Stimulated activated CD4-positive, alpha-beta T cell treated with anti-CD3 and anti-CD28 coated beads, Interleukin-12 subunit alpha, Interleukin-12 subunit beta, amount 100 ng/mL, for 24 hours (primary cell): ENCODE measurements around the gene CEP44.
"Not testable (repeated sequence)": the region's sequence is repeated elsewhere in the genome, so short reads cannot be mapped to it uniquely, and the experiment has no call there.

Source experiments
- DNase-seq, 2 experiments: peaks; one replicate each; pipeline ENCODE4 v3.0.0-alpha.2; 2020; ENCODE audit warnings: low read depth in 2 of 2

Gene CEP44

DNA sequence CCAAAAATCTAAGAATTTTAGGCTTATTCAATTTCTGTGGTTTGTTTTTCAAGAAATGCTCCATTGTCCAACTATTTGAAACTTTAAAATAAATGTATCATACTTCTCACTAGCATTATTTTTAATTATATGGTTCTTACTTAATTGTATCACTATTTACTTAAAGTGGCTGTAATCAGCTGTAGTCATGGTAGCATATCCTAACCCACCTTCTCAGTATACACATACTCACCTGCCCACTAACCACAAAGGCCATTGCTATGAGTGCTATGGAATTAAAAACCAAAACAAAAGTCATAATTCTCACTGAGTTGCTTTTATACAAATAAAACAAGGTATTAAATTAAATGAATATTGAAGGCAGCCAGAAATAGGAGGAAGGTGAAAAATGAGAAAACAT, 5.2 kb upstream of the CEP44 start:
- no peak for DNase-seq

DNA sequence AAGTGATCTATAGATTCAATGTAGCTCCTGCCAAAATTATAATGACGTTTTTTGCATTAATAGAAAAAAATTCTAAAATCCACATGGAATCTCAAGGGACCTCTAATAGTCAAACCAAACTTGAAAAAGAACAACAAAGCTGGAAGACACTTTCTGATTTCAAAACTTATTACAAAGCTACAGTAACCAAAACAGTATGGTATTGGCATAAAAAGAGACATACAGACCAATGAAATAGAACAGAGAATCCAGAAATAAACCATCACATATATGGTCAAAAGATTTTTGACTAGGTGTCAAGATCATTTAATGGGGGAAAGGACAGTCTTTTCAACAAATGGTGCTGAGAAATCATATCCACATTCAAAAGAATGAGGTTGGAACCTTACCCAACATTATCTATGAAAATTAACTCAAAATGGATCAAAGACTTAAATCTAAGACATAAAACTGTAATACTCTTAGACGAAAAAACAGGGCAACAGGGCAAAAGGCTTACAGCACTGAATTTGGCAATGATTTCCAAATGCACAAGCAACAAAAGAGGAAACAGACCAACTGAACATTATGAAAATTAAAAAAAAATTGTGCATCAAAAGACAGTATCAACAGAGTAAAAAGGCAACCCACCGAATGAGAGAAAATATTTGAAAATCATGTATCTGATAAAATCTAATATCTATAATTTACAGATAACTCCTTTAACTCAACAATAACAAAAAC, 4.1 kb upstream of the CEP44 start:
- no peak for DNase-seq

DNA sequence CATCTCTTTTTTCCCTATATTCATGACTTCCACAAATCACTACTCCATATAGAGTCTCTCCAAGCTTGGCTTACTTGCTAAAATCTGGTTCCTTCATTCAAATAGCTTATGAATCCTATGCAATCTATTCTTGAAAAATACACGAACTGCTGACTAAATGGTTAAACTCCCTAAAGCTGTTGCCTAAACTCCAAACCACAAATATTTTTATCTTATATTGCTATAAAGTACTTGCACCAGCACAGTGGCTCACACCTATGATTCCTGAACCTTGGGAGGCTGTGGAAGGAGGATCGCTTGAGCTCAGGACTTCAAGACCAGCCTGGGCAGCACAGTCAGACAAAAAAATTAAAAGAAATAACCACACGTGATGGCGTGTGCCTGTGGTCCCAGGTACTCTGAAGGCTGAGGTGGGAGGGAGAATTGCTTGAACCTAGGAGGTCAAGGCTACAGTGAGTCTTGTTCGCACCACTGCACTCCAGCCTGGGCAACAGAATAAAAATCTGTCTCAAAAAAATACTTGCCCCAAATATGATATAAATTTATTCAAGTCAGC, 2.5 kb upstream of the CEP44 start:
- no peak for DNase-seq

DNA sequence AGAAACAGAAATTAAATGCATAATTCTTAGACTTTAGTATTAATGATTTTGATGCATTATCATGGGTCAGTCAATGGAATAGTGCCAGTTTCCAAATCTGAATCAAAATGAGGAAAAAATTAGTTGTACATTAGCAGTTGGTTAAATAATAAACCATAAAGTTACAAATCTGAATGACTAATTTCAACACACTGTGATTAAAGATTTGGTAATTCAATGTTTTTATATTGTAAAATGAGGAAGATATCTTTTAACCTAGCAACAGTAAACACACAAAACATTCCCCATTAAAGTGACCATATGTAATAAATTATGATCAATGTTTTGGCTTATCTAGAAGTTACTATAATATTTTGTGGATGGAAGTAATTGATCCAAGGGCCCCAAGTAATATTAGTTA, 1.8 kb upstream of the CEP44 start:
- DNase-seq: no peak

DNA sequence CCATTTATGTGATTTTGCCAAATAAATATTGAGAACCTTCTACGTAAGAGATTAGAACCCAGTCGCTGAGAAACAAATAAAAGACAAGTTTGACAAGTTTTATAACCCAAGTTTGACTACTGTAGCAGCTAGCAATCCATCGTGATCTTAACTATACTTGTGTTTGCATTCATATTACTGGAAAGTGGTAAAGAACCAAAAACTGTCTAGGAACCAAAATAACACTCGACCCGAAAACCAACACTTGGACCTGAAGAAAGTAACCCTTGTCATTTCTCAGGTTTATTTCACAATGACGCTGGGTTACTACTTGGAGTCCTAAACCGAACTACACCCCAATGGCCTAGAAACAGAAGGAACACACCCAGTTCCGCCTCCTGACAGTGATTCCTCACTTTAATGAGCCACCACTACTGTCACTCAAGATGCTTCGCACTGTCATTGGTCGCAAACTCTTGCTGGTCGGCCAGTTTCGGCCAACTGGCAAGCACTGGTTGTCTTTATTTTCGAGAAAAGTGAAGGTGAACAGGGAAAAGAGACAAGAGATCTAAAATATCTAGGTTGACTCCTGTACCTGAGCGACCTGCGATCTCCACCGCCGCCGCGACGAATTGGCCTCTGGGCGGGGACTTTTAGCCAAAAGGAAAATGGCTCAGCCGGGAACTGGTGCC, 740 bp upstream of the CEP44 start:
- peak; percentile 60 to 61 for DNase-seq

DNA sequence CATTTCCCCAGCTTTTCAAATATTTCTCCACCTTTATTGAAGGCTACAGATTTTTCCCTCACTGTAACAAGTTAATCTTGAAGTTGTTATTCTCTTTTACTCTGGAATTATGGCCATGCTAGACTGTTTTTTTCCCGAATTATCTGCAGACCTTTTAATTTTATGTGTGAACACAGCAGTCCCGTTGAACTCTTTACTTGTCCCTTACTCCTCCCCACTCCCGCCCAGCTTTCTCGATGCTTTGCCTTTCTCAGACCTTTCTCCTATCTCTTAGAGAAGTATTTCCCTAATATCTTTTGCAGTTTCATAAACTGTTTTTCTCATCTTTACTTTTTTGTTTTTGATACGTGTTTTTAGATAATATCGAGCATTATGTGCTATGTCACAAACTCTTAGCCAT, 776 bp downstream of the CEP44 start:
- no peak for DNase-seq

DNA sequence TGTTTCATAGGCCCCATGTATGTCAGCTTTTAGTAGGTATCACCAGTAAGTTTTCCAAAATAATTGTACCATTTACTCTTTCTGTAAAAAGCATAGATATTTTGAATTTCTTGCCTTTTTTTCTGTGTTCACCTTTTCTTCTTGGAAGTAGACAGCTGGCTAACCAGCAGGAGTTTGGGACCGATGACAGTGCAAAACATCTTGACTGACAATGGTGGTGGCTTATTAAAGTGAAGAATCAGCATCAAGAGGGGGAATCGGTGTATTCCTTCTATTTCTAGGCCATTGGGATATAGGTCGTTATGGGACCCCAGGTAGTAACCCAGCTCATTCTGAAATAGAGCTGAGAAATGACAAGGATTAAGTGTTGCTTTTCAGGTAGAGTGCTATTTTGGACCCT, 3.2 kb downstream of the CEP44 start:
- DNase-seq: no peak

DNA sequence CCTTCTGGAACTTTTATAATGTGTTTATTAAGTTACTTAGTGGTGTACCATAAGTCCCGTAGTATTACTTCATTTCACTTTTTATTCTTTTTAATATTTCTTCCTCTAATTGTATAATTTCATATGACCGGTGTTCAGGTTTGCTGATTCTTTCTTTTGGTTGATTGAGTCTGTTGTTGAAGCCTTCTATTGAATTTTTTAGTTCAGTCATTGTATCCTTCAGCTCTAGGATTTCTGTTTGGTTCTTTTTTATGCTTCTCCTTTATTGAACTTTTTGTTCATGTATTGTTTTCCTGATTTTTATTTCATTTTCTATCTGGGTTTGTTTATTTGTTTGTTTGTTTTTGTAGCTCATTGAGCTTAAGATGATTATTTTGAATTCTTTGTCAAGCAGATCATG, 8.8 kb downstream of the CEP44 start:
- no peak for DNase-seq

DNA sequence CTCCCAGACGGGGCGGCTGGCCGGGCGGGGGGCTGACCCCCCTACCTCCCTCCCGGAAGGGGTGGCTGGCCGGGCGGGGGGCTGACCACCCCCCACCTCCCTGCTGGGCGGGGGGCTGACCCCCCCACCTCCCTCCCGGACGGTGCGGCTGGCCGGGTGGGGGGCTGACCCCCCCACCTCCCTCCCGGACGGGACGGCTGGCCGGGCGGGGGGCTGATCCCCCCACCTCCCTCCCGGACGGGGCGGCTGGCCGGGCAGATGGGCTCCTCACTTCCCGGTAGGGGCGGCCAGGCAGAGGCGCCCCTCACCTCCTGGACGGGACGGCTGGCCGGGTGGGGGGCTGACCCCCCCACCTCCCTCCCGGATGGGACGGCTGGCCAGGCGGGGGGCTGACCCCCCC, 10.9 kb downstream of the CEP44 start:
- DNase-seq: not testable (repeated sequence)

DNA sequence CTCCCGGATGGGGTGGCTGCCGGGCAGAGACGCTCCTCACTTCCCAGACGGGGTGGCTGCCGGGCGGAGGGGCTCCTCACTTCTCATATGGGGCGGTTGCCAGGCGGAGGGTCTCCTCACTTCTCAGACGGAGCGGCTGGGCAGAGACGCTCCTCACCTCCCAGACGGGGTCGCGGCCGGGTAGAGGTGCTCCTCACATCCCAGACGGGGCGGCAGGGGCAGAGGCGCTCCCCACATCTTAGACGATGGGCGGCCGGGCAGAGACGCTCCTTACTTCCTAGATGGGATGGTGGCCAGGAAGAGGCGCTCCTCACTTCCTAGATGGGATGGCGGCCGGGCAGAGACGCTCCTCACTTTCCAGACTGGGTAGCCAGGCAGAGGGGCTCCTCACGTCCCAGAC, 11.4 kb downstream of the CEP44 start:
- not testable (repeated sequence) for DNase-seq

DNA sequence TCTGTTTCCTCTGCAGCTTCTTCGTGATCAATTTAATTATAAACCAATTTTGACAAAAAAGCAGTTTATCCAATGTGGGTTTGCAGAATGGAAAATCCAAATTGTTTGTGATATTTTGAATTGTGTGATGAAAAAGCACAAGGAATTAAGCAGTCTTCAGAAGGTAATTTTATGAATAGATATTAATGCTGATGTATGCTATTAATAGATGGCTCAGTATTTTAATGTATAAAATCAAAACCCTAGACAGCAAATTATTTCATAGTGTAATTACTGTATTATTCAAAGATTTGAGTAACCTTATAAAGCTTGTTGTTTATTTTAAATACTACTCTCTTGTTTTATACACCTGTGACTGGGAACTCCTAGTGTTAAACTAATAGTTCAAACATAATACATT, 20.0 kb downstream of the CEP44 start:
- no peak for DNase-seq

DNA sequence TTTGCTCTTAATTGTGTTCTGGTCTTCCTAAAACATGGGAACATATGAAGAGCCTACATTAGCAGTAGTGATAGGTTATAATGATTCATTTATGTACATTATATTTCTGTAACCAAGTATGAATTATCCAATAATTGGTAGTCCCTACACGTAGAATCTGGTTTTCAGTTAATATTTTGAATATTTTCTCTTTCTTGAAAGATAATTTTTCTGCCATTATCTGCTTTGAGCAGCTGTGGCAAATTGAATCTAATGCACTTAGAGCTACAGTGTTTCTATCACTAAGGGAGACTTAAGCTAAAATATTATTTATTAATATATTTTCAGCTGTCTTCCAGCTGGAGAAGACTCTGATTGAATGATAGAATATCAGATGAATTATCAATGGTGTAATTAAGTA, 21.0 kb downstream of the CEP44 start:
- no peak for DNase-seq

DNA sequence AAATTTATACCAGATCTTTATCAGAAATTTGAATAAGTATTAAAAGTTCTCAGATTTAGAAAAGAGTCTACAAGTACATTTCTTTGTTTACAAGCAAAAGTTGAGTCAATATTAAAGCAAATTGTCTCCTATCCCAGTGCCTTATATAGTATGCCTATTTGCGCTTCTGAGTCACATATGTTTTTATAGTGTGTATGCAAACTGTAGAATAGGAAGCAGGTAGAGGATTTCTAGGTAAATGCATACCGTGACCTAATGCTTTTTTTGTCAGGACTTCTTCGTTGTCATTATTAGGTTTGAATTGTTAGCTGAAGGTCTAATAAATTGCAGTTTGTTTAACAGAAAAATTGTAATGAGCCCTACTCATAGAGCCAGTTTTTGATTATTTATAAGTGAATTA, 22.2 kb downstream of the CEP44 start:
- DNase-seq: no peak

DNA sequence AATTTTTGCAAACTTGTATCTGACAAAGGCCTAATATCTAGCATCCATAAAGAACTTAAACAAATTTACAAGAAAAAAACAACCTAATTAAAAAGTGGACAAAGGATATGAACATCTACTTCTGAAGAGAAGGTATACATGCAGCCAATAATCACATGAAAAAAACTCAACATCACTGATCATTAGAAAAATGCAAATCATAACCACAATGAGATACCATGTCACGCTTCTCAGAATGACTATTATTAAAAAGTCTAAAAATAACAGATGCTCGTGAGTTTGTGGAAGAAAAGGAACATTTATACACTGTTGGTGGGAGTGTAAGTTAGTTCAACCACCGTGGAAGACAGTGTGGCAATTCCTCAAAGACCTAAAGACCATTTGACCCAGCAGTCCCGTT, 24.0 kb downstream of the CEP44 start:
- DNase-seq: no peak

DNA sequence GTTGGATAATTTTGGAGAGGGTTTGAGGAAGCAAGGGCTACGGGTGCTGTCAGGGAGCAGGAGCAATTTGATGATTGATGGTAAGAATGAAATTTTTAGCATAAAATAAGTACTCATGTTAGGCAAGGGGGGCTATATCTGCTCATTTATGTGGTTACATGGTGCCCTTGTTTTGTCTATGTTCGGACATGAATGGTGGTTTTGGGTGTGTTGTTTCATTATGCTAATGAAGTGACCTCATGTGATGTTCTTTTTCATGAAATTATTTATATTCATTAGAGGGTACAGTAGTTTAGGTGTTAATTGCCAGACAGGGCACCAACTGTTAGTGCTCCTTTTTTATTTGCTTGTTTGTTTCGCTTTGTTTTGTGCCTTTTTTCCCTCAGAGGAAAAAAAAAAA, 29.3 kb downstream of the CEP44 start:
- DNase-seq: no peak

DNA sequence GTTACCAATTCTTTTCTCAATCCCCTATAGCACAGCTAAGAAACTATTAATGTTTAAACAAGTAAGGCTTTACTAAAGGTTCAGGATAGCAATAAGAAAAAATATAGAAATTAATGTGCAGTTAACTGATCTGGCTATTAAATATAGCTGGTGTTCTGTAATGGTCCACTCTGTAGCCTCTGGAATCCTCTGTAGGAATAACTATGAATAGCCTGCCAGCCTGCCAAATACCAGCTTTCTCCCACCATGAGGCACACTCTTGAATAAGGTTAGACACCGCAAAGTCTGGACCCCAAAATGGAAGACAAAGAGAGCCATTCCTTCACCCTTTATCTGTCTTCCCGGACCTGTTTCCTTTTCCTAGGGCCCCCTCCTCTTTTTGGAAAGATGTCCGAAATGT, 30.6 kb downstream of the CEP44 start:
- DNase-seq: no peak

DNA sequence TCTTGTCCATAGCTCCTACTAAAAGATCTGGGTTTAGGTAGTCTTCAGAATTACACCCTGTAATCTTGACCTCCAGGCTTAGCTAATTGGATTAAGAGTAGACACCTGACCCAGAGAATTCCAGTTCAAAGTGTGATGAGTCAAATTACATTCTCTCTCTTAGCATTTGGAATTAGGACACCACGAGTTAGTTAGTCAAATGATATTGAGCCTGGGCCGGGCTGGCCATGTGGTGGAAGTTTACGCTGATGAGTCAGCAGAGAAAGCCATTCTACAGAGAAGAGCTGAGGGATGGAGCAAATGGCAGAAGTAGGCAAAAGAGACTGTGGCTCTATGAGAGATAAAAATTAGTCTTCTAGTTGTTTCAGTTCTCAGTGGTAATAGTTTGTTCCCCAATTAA, 31.1 kb downstream of the CEP44 start:
- DNase-seq: no peak

DNA sequence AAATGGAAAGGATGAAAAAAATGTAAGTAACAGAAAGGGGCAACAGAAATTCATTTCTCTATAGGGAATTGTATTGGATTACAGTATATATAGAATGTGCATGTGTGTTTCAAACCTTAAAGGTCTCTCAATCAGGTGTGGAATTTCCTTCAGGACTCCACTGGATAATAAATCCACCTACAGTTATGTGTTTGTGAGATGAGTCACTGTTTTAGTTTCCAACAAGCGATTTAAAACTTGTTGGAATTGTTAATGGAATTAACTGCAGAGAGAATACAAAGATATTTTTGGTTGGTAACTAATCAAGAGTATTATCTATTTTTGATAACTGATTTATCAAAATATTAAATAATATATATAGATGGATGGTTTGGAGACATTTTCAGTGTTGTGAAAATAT, 32.8 kb downstream of the CEP44 start:
- no peak for DNase-seq

DNA sequence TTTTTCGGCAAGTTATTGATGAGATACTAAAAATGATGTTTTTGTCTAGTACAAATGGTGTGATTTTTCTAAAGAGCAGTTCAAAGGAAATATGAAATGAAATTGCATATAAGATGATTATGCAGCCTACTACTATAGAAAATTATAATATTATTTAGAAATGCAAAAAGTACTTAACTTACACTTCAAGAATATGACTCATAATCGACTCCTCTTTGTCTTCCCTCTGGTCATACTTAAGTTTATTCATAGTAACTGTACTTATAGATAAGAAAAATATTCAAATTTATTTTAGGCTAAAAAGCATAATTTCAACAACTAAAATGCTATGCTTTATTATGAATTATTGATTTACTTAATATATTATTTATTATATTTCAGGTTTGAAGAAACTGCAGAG, 33.2 kb downstream of the CEP44 start:
- DNase-seq: no peak

DNA sequence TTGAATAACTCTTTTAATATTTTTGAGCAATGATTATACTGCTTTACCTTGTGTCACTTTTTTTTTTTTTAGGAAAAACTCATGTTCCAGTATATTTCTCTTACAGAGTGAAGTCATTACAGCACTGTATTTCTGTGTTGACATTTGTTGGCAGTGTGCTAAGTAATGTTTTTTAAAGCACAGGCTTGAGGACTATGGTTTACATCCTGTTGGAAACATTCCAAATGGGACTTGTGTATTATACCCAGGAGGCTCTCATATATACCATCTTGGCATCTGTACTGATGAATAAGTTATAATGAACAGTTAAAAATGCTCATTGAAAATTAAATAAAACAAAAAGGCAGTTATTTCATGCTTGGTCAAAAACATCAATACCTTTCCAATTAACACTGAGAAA, 33.8 kb downstream of the CEP44 start:
- DNase-seq: no peak

DNA sequence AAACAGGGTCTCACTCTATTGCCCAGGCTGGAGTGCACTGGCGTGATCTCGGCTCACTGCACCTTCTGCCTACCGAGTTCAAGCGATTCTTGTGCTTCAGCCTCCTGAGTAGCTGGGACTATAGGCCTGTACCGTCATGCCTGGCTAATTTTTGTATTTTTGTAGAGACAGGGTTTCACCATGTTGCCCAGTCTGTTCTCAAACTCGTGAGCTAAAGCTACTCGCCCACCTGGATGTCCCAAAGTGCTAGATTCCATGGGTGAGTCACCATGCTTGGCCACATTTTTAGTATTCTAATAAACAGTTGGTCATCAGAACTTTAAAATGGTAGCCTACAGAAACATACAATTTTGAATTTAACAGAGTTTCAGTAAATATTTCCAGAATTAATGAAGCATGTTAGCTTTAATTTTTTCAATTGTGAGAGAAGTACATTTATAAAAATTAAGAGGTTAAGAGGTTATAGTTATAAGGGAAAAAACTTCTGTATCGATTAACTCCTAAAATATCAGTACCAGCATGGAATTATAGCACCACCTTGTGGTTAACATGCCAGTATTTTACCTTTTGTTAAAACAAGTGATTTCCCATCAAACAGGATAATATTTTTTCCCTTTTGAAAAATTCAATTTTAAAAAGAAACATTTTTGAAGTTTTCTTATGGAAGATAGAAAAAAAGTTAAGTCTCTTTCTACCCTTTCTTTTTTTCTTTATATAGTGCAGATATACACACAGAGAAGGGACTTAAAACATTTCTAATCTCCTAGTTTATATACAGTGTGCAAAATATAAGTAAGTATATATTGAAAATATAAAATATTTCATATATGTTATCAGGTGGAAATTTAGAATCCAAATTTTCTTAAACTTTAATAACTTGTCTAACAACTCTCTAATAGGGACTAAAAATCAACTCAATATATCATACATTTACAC, 35.4 kb downstream of the CEP44 start:
- no peak for DNase-seq

DNA sequence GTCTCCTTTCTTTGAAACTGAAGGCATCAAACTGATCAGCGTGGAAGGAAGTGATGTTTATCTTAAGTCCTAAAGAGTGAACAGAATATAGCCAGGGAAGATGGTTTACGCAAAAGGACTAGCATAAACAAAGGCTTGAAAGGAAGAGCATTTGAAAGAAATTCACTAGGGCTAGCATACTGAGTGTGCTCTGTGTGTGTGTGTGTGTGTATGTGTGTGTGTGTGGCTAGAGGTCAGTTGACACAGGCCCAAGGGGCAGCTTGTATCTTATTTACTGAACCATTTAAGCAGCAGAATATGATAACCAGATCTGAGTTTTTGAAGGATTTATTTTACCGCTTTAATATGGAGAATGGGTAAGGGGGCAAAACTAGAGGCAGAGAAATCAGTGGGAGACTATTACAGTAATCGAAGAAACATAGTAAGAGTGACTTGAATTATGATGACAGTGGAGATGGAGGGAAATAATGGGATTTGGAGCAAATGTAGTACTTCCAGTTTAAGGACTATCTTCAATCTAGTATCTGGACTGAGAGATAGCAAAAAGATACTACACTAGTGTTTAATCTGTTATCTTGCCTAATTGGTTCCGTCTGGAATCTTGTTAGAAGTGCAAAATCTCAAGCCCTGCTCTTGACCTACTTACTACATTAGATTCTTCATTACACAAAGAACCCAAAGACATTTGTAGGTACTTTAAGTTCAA, 36.9 kb downstream of the CEP44 start:
- no peak for DNase-seq
